Astrocyte of the cerebellum (primary cell): ENCODE measurements around the gene COX7B.
A peak's percentile ranks its signal among the peaks of the same experiment; 100 is the strongest.
"Not testable (repeated sequence)": the region's sequence is repeated elsewhere in the genome, so short reads cannot be mapped to it uniquely, and the experiment has no call there.

Source experiments
- DNase-seq: peaks from one replicate; pipeline ENCODE4 v3.0.0-alpha.2; 2011; ENCODE audit warnings: low read depth
- H3K4me3 ChIP-seq: 2 replicates; pipeline ENCODE4 v1.5.1; 2011; ENCODE audit warnings: mild to moderate bottlenecking, low read depth, low read length, moderate library complexity
- CTCF ChIP-seq: IDR thresholded peaks from 2 replicates; pipeline ENCODE4 v1.5.1; 2012; ENCODE audit warnings: low read length, low read depth, moderate library complexity, mild to moderate bottlenecking; ENCODE audit errors: missing control alignments
- in situ Hi-C: cut with HindIII; loops from 2 replicates; pipeline ENCODE4 v1.10.0; 2017; ENCODE audit warnings: low sequenced_read_pairs

The COX7B gene, protein sequence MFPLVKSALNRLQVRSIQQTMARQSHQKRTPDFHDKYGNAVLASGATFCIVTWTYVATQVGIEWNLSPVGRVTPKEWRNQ

DNA sequence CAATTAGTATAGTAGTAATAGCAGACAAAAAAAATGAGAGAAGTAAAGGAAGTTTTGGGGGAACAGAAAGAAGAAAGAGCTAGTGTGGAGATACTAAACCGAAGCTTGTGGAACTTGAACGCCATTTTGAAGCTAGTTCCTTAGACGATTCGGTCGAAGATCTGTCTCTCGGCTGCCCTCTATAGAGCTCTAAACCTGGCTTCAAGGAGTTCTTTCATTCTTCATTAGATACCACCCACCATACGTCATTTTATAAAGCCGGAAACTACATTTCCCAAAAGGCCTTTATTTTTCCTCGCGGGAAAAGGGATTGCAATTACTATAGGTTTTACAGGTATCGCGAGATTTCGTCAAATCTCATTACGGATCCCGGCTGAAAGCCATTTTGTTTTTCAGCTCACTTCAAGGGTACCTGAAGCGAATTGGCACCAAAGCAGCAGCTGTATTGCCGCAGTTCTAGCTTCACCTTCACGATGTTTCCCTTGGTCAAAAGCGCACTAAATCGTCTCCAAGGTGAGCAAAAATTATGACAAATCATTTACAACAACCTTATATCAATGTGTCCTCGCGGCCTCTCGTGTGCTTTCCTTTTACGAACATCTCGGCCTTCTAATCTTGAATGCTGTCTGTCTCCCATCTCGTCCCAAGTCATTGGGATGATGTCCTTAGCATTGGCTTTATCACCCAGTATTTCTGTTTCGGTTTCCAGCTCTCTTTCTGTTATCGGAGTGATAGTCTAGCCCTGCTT lies at the start of gene COX7B:
TSS of gene COX7B (plus strand) at position 388 of the 748 bp plus-strand sequence. CDS start at position 474, 86 bp downstream.
- peak; percentile 51 for TF ChIP-seq CTCF
- DNase-seq = peak; percentile 92
- H3K4me3 ChIP-seq = peak within 1 kb of the TSS; percentile 55
- in situ Hi-C loops = no loop called here

DNA sequence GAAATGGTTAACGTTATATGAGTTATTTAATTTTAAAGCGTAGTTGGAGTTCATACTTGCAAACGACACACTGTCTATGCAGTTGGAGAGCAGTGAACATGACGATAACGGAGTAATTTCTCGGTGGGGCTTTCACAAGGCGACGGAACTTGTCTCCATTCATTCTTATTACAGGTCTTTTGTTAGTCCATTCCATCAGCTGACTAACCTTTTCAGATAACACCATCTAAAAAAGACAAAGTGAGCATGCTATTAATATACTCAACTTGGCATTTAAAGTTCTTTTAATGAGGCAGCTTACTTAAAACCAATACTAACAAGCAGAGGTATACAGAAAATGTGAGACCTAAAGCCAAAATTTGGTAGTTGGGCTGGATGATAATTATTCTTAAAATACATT lies 23.9 kb upstream of the COX7B start:
- in situ Hi-C loops = no loop called here
- no peak for DNase-seq
- no peak for TF ChIP-seq CTCF
- no peak overlapping the region for H3K4me3 ChIP-seq

- in situ Hi-C loops, DNase-seq, H3K4me3 ChIP-seq: not testable (repeated sequence)
Observed at GRCh38 chrX:77881418-77881817, 17.9 kb upstream of the COX7B start.

DNA sequence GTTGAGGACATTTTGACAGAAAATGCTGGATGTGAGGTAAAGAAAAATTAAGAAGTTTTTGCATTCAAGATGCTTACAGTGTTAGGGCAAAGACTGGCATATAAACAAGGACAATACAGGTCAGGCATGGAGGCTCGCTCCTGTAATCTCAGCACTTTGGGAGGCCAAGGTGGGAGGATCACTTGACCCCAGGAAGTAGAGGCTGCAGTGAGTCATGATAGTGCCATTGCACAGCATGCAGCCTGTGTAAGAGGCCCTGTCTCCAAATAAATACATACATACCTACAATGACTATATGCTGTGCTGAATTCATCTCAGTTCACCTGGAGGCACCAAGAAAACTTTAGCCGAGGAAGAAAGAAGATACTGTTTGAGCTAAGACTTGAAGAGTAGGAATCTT lies 6.4 kb upstream of the COX7B start:
- TF ChIP-seq CTCF = no peak
- no peak for DNase-seq
- in situ Hi-C loops = no loop called here
- H3K4me3 ChIP-seq = no peak overlapping the region

GRCh38 chrX:77893713-77894112 lies 5.6 kb upstream of the COX7B start:
- DNase-seq = no peak
- no peak for TF ChIP-seq CTCF
- in situ Hi-C loops = no loop called here
- no peak overlapping the region for H3K4me3 ChIP-seq

DNA sequence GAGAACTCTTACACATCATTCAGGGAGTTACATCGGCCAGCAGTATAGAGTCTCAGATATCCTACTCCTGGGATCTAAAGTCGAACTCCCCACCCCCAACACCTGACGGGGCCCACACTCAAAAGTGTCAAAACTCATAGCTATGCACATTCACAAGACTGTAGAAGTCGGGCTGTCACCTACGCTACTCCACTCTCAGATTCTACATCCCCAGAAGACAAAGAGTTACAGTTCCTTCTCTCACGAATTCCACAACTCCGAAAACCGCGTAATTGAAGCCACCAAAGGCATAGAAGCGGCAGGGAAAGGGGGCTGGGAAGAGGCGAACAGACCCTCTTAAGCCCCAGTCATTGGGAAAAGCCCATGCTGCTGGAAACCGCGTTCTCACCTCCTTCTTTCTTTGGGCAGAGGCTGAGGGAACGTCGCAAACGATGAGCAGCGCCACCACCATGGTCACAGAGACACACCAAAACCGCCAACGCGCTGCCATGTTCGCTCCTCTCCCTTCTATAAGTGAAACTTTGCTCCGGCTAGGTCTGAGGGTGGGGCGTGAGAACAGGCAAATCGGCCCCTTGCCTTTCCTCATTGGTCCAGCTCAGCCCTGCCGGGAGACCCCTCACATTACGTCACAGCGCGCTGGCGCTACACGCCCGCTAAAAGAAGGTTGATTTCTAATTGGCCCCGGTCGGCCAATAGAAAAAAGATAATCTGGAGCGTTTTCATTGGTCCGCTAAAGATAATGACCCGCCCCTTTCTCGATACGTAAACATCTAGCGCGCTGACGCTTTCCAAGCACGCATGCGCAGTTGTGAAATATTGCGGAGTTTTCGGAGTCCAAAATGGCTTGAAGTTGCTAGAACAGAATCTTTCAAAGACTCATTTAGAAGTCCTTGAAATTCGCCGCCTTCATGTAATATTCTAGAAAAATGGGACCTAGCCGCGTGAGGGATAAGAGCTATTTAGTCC lies 4.1 kb upstream of the COX7B start, which contains the start of gene MAGT1:
TSS of gene MAGT1 (minus strand) at position 515 of the 966 bp plus-strand sequence. CDS start at position 490, 25 bp downstream.
- in situ Hi-C loops = no loop called here
- TF ChIP-seq CTCF = no peak
- H3K4me3 ChIP-seq = peak within 1 kb of the TSS; percentile 69
- DNase-seq = peak; percentile 93

DNA sequence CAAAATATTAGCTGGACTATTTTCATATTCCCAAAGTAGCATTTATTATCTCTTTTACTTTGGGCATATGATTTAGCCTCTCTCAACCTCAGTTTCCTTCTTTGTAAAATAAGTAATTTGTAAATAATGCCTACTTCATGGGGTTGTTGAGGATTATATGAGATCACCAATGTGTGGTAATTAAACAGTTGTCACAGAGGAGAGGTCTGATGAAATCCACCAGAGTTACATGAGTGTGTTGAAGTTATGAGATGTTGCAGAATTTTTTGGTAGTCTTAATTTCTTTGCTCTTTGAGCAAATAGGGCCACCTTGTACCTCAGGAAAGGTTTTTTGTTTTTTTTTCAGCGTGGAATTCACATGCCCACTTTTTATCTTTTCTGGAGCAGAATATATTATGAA lies 1.4 kb downstream of the COX7B start:
- H3K4me3 ChIP-seq = peak overlapping the region; percentile 55
- TF ChIP-seq CTCF = no peak
- in situ Hi-C loops = no loop called here
- DNase-seq = no peak
